Measurements from ENCODE around the gene ADAMTS17. TPM values are rescaled to one million over a fixed set of nuclear protein-coding genes. Genes with fewer than 3 reads are reported as not detected.

ADAMTS17 gene
- total RNA-seq, 2 experiments from 2014 or later: 0.99 to 1.2 TPM

- intact Hi-C loops (cut with micrococcal nuclease): loop anchor here (5.0 kb wide), 1 partner anchor 245 kb away; no protein-coding TSS in a partner anchor
- Mint-ChIP-seq H3K27me3 (peaks cover 2% of the 10 kb centered on the region), H3K9me3 (peaks cover 7% of the 10 kb centered on the region), H3K36me3 (peaks cover 5% of the 10 kb centered on the region), H3K4me1 (ENCODE audit: low read depth) (peaks cover 12% of the 10 kb centered on the region), H3K4me3 (no peak overlapping the region), H3K27ac (no peak overlapping the region)
- POLR2A ChIA-PET: no interaction called here
- CTCF ChIA-PET: no interaction called here
- DNase-seq: no peak
Observed at GRCh38 chr15:100172356-100173024, 169.3 kb downstream of the ADAMTS17 start.

GRCh38 chr15:100171411-100171810, 170.4 kb downstream of the ADAMTS17 start:
- intact Hi-C loops (cut with micrococcal nuclease): loop anchor here (5.0 kb wide), 1 partner anchor 244 kb away; no protein-coding TSS in a partner anchor

GRCh38 chr15:100170291-100171210, 171.2 kb downstream of the ADAMTS17 start:
- Mint-ChIP-seq H3K4me3 (no peak overlapping the region), H3K9me3 (peaks cover under 1% of the 10 kb centered on the region), H3K27ac (peak overlapping the region; percentile 83), H3K4me1 (ENCODE audit: low read depth) (peaks cover 12% of the 10 kb centered on the region), H3K36me3 (peaks cover 5% of the 10 kb centered on the region), H3K27me3 (peaks cover 2% of the 10 kb centered on the region)
- intact Hi-C loops (cut with micrococcal nuclease): loop anchor here (1.0 to 5.0 kb wide), 2 partner anchors 59 to 243 kb away; no protein-coding TSS in a partner anchor
- ChIA-PET POLR2A (interaction anchor here (0.7 to 1.0 kb wide), 2 partner anchors 18 to 242 kb away, joined by 3 read pairs; no protein-coding TSS in a partner anchor), CTCF (no interaction called here)
- peak; percentile 74 for DNase-seq

More at GRCh38 chr15:100171411-100171810, 170.4 kb downstream of the ADAMTS17 start:
- ChIA-PET CTCF (no interaction called here), POLR2A (no interaction called here)
- peaks cover 5% of the 10 kb centered on the region for H3K36me3 Mint-ChIP-seq
- peaks cover 2% of the 10 kb centered on the region for H3K27me3 Mint-ChIP-seq
- no peak for DNase-seq
- no peak overlapping the region for H3K4me3 Mint-ChIP-seq
- no peak overlapping the region for H3K27ac Mint-ChIP-seq
- H3K9me3 Mint-ChIP-seq: peaks cover 5% of the 10 kb centered on the region
- H3K4me1 Mint-ChIP-seq (ENCODE audit: low read depth): peaks cover 12% of the 10 kb centered on the region

- Mint-ChIP-seq H3K27me3 (peaks cover 2% of the 10 kb centered on the region), H3K9me3 (no peaks in the 10 kb centered on the region), H3K4me1 (ENCODE audit: low read depth) (peaks cover 12% of the 10 kb centered on the region), H3K27ac (peak overlapping the region; percentile 83), H3K4me3 (no peak overlapping the region), H3K36me3 (peaks cover 3% of the 10 kb centered on the region)
- DNase-seq: no peak
- ChIA-PET CTCF (no interaction called here), POLR2A (interaction anchor here (1.0 kb wide), 1 partner anchor 241 kb away, joined by 3 read pairs; no protein-coding TSS in a partner anchor)
- intact Hi-C loops (cut with micrococcal nuclease): loop anchor here (1.0 to 5.0 kb wide), 2 partner anchors 58 to 242 kb away; no protein-coding TSS in a partner anchor
Observed at GRCh38 chr15:100169615-100170290, 172.0 kb downstream of the ADAMTS17 start.

- intact Hi-C loops (cut with micrococcal nuclease): no loop called here
- ChIA-PET CTCF (no interaction called here), POLR2A (no interaction called here)
- Mint-ChIP-seq H3K4me3 (no peak overlapping the region), H3K27me3 (peaks cover 2% of the 10 kb centered on the region), H3K9me3 (no peaks in the 10 kb centered on the region), H3K4me1 (ENCODE audit: low read depth) (peaks cover 12% of the 10 kb centered on the region), H3K27ac (no peak overlapping the region), H3K36me3 (no peaks in the 10 kb centered on the region)
- DNase-seq: no peak
Observed at GRCh38 chr15:100168787-100169186, 173.0 kb downstream of the ADAMTS17 start.

- Mint-ChIP-seq H3K4me3 (no peak overlapping the region), H3K27me3 (peaks cover 2% of the 10 kb centered on the region), H3K4me1 (ENCODE audit: low read depth) (peaks cover 12% of the 10 kb centered on the region), H3K27ac (no peak overlapping the region), H3K9me3 (no peaks in the 10 kb centered on the region), H3K36me3 (no peaks in the 10 kb centered on the region)
- intact Hi-C loops (cut with micrococcal nuclease): no loop called here
- no peak for DNase-seq
- POLR2A ChIA-PET: interaction anchor here (1.1 kb wide), 1 partner anchor 9 kb away, joined by 3 read pairs; no protein-coding TSS in a partner anchor
- CTCF ChIA-PET: interaction anchor here (0.7 kb wide), 1 partner anchor 66 kb away, joined by 3 read pairs; no protein-coding TSS in a partner anchor
Observed at GRCh38 chr15:100167884-100168375, 173.8 kb downstream of the ADAMTS17 start.

- Mint-ChIP-seq H3K27ac (no peak overlapping the region), H3K4me3 (no peak overlapping the region), H3K9me3 (no peaks in the 10 kb centered on the region), H3K36me3 (no peaks in the 10 kb centered on the region), H3K27me3 (peaks cover 2% of the 10 kb centered on the region), H3K4me1 (ENCODE audit: low read depth) (peaks cover 10% of the 10 kb centered on the region)
- POLR2A ChIA-PET: no interaction called here
- CTCF ChIA-PET: no interaction called here
- intact Hi-C loops (cut with micrococcal nuclease): no loop called here
- no peak for DNase-seq
Observed at GRCh38 chr15:100166313-100166712, 175.5 kb downstream of the ADAMTS17 start.

- H3K4me1 Mint-ChIP-seq (ENCODE audit: low read depth): no peaks in the 10 kb centered on the region
- no peak overlapping the region for H3K4me3 Mint-ChIP-seq
- ChIA-PET CTCF (no interaction called here), POLR2A (no interaction called here)
- peaks cover 2% of the 10 kb centered on the region for H3K27me3 Mint-ChIP-seq
- no peaks in the 10 kb centered on the region for H3K9me3 Mint-ChIP-seq
- H3K36me3 Mint-ChIP-seq: no peaks in the 10 kb centered on the region
- no peak for DNase-seq
- intact Hi-C loops (cut with micrococcal nuclease): no loop called here
- H3K27ac Mint-ChIP-seq: no peak overlapping the region
Observed at GRCh38 chr15:100163961-100164360, 177.8 kb downstream of the ADAMTS17 start.

- no peak for DNase-seq
- Mint-ChIP-seq H3K36me3 (no peaks in the 10 kb centered on the region), H3K4me3 (no peak overlapping the region), H3K27me3 (no peaks in the 10 kb centered on the region), H3K4me1 (ENCODE audit: low read depth) (no peaks in the 10 kb centered on the region), H3K9me3 (no peaks in the 10 kb centered on the region), H3K27ac (no peak overlapping the region)
- intact Hi-C loops (cut with micrococcal nuclease): no loop called here
- ChIA-PET CTCF (no interaction called here), POLR2A (no interaction called here)
Observed at GRCh38 chr15:100160953-100161352, 180.8 kb downstream of the ADAMTS17 start.

GRCh38 chr15:100159436-100159835, 182.3 kb downstream of the ADAMTS17 start:
- H3K36me3 Mint-ChIP-seq: no peaks in the 10 kb centered on the region
- CTCF ChIA-PET: no interaction called here
- POLR2A ChIA-PET: no interaction called here
- no peaks in the 10 kb centered on the region for H3K27me3 Mint-ChIP-seq
- DNase-seq: no peak
- H3K27ac Mint-ChIP-seq: no peak overlapping the region
- H3K9me3 Mint-ChIP-seq: no peaks in the 10 kb centered on the region
- intact Hi-C loops (cut with micrococcal nuclease): no loop called here
- no peak overlapping the region for H3K4me3 Mint-ChIP-seq
- H3K4me1 Mint-ChIP-seq (ENCODE audit: low read depth): no peaks in the 10 kb centered on the region

- DNase-seq: no peak
- no peaks in the 10 kb centered on the region for H3K36me3 Mint-ChIP-seq
- H3K4me1 Mint-ChIP-seq (ENCODE audit: low read depth): no peaks in the 10 kb centered on the region
- H3K9me3 Mint-ChIP-seq: no peaks in the 10 kb centered on the region
- no peak overlapping the region for H3K4me3 Mint-ChIP-seq
- POLR2A ChIA-PET: no interaction called here
- no peaks in the 10 kb centered on the region for H3K27me3 Mint-ChIP-seq
- H3K27ac Mint-ChIP-seq: no peak overlapping the region
- CTCF ChIA-PET: no interaction called here
- intact Hi-C loops (cut with micrococcal nuclease): no loop called here
Observed at GRCh38 chr15:100158356-100158755, 183.4 kb downstream of the ADAMTS17 start.

- intact Hi-C loops (cut with micrococcal nuclease): no loop called here
- ChIA-PET CTCF (no interaction called here), POLR2A (no interaction called here)
- no peak for DNase-seq
- Mint-ChIP-seq H3K9me3 (no peaks in the 10 kb centered on the region), H3K4me1 (ENCODE audit: low read depth) (no peaks in the 10 kb centered on the region), H3K27ac (no peak overlapping the region), H3K27me3 (no peaks in the 10 kb centered on the region), H3K36me3 (peaks cover 5% of the 10 kb centered on the region), H3K4me3 (no peak overlapping the region)
Observed at GRCh38 chr15:100156201-100156600, 185.6 kb downstream of the ADAMTS17 start.

Measured in activated CD4-positive, alpha-beta memory T cell treated with anti-CD3 and anti-CD28 coated beads for 36 hours (primary cell).